Stimulated activated CD8-positive, alpha-beta memory T cell treated with anti-CD3 and anti-CD28 coated beads, Interleukin-4, amount 100 ng/mL, for 1 hour (primary cell): Measurements from ENCODE around the gene FBXO46.
A peak's percentile ranks its signal among the peaks of the same experiment; 100 is the strongest.
"Not testable (repeated sequence)": the region's sequence is repeated elsewhere in the genome, so short reads cannot be mapped to it uniquely, and the experiment has no call there.

Source experiments
- DNase-seq, 2 donors: peaks; one replicate each; pipeline ENCODE4 v3.0.0-alpha.2; 2020; ENCODE audit warnings: low read depth in 2 of 2, low spot score in 1 of 2

The FBXO46 gene

GRCh38 chr19:45729800-45730290 is 851 bp downstream of the FBXO46 start:
- DNase-seq = no peak

- DNase-seq = not testable (repeated sequence)
Measured at GRCh38 chr19:45728683-45729082, 2.0 kb downstream of the FBXO46 start.

- not testable (repeated sequence) for DNase-seq
Measured at GRCh38 chr19:45720065-45720464, 10.6 kb downstream of the FBXO46 start.

- no peak for DNase-seq
Measured at GRCh38 chr19:45717983-45718650, 12.6 kb downstream of the FBXO46 start.

GRCh38 chr19:45717131-45717982 is 13.3 kb downstream of the FBXO46 start:
- DNase-seq = peak; percentile 93 to 96

- DNase-seq = no peak
Measured at GRCh38 chr19:45716359-45717130, 14.2 kb downstream of the FBXO46 start.

- DNase-seq = no peak
Measured at GRCh38 chr19:45715139-45715538, 15.6 kb downstream of the FBXO46 start.

GRCh38 chr19:45713141-45713540 is 17.6 kb downstream of the FBXO46 start:
- DNase-seq = no peak

- DNase-seq = no peak
Measured at GRCh38 chr19:45712699-45713067, 18.0 kb downstream of the FBXO46 start.

- no peak for DNase-seq
Measured at GRCh38 chr19:45711851-45712698, 18.6 kb downstream of the FBXO46 start.

- no peak for DNase-seq
Measured at GRCh38 chr19:45710356-45711130, 20.2 kb downstream of the FBXO46 start.

- DNase-seq = no peak
Measured at GRCh38 chr19:45705710-45706415, 24.8 kb downstream of the FBXO46 start.

- DNase-seq = no peak
Measured at GRCh38 chr19:45705115-45705514, 25.6 kb downstream of the FBXO46 start.

GRCh38 chr19:45701676-45702075 is 29.0 kb downstream of the FBXO46 start:
- no peak for DNase-seq

- DNase-seq = peak; percentile 65
Measured at GRCh38 chr19:45693106-45693788, 37.4 kb downstream of the FBXO46 start.

GRCh38 chr19:45692187-45693105 is 38.2 kb downstream of the FBXO46 start, which contains the start of gene QPCTL:
TSS of gene QPCTL (plus strand) at chr19:45692666. CDS start at chr19:45692704, 38 bp downstream.
- peak; percentile 86 to 93 for DNase-seq

GRCh38 chr19:45691516-45692186 is 39.0 kb downstream of the FBXO46 start, which contains the start of gene SNRPD2:
TSS of gene SNRPD2 (minus strand) at chr19:45691953. CDS start at chr19:45691888, 65 bp downstream.
- DNase-seq = peak; percentile 81 to 89
